Tibial artery (tissue), 4 donors: ENCODE results near the gene PCDH8.

Source experiments
- DNase-seq, 2 donors: peaks; one replicate each; pipeline ENCODE4 v3.0.0-alpha.2; 2019
- H3K27ac ChIP-seq, 2 donors: fragments of 200-600 bp; sonication (generic) in 1 of 2; 1 replicate in 1 of 2; 2 replicates in 1 of 2; pipeline ENCODE4 v1.5.1; 2018 to 2019; ENCODE audit warnings: mild to moderate bottlenecking in 1 of 2
- H3K27me3 ChIP-seq, 2 donors: fragments of 200-600 bp; sonication (generic) in 1 of 2; one replicate each; pipeline versions ENCODE4 v1.5.1 to v1.6.0; 2016 to 2019
- H3K36me3 ChIP-seq, 3 donors: fragments of 200-600 bp; sonication (generic) in 2 of 3; one replicate each; pipeline ENCODE4 v1.5.1; 2016 to 2019; ENCODE audit warnings: mild to moderate bottlenecking in 2 of 3
- H3K4me1 ChIP-seq, 4 donors: fragments of 200-600 bp; sonication (generic) in 2 of 4; 1 replicate in 3 of 4; 2 replicates in 1 of 4; pipeline ENCODE4 v1.5.1; 2016 to 2019
- H3K4me3 ChIP-seq, 2 donors: fragments of 200-600 bp; sonication (generic) in 1 of 2; 1 replicate in 1 of 2; 2 replicates in 1 of 2; pipeline ENCODE4 v1.5.1; 2018 to 2019; ENCODE audit warnings: mild to moderate bottlenecking in 2 of 2
- H3K9me3 ChIP-seq, 3 donors: fragments of 200-600 bp; sonication (generic) in 1 of 3; one replicate each; pipeline ENCODE4 v1.5.1; 2016 to 2019
- CTCF ChIP-seq, 2 experiments: fragments of 200-600 bp in 1 of 2; fragments of 450-650 bp in 1 of 2; IDR thresholded peaks; one replicate each; pipeline ENCODE4 v1.5.1; 2017 to 2019; ENCODE audit warnings: antibody characterized with exemption in 2 of 2, mild to moderate bottlenecking in 1 of 2, moderate library complexity in 1 of 2
- intact Hi-C: fragments of 100-400 bp; cut with DNase I; formaldehyde crosslinking; loops from one replicate; pipeline ENCODE4 v1.15.0; 2023; ENCODE audit warnings: low total_unique reads

PCDH8 gene

DNA sequence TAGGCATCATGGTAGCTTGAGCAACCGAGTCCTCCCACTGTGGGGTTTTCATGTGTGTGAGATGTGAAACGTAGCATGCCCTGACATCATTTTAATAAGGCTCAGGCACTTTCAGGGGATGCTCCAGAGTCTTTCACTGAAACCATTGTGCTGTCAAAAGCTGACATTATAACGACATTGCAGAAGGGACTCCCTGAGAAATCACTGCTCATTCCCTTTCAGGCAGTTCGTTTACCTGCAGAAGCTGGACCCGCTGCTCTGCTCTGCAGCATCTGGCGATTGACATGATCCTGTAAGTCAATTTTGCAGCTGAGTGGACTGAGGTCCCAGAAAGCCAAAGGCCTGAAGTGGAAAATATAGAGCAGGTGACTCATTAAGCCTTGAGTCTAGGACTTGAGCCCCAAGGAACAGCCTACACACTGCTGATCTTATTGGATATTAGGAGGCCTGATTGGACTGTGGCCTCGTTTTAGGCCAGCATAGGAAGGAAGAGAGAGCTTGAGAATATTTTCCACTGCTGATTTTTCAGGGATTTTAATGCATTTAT is 54.9 kb downstream of the PCDH8 start:
- DNase-seq = no peak
- intact Hi-C loops = no loop called here
- no peaks in the 10 kb centered on the region for H3K27me3 ChIP-seq
- H3K27ac ChIP-seq = no peak overlapping the region
- no peaks in the 10 kb centered on the region for H3K4me1 ChIP-seq
- TF ChIP-seq CTCF (IDR thresholded peaks at IDR 0.05) = no peak
- H3K36me3 ChIP-seq = no peaks in the 10 kb centered on the region
- no peak overlapping the region for H3K4me3 ChIP-seq
- no peaks in the 10 kb centered on the region for H3K9me3 ChIP-seq
